ENCODE data around the gene LPIN1.

The LPIN1 gene

GRCh38 chr2:11703700-11704099 lies 42.7 kb upstream of the LPIN1 start:
- TF ChIP-seq REST (IDR thresholded peaks at IDR 0.05; ENCODE audit: insufficient read depth in 1 of 2, low read depth in 2 of 2, low read length in 2 of 2) (no peak), TAF1 (IDR thresholded peaks at IDR 0.05; ENCODE audit: borderline replicate concordance, insufficient read depth, low read length) (no peak), SIN3A (IDR thresholded peaks at IDR 0.05; ENCODE audit: borderline replicate concordance, insufficient read depth, low read length) (no peak), POLR2AphosphoS5 (IDR thresholded peaks at IDR 0.05; ENCODE audit: low read depth, low read length) (no peak), FOXP2 (optimal IDR thresholded peaks at IDR 0.05; ENCODE audit: borderline replicate concordance, extremely low read depth, extremely low read length, insufficient read depth) (no peak)

- TF ChIP-seq REST (IDR thresholded peaks at IDR 0.05; ENCODE audit: insufficient read depth in 1 of 2, low read depth in 2 of 2, low read length in 2 of 2) (no peak), POLR2AphosphoS5 (IDR thresholded peaks at IDR 0.05; ENCODE audit: low read depth, low read length) (no peak), TAF1 (IDR thresholded peaks at IDR 0.05; ENCODE audit: borderline replicate concordance, insufficient read depth, low read length) (no peak), SIN3A (IDR thresholded peaks at IDR 0.05; ENCODE audit: borderline replicate concordance, insufficient read depth, low read length) (no peak), FOXP2 (optimal IDR thresholded peaks at IDR 0.05; ENCODE audit: borderline replicate concordance, extremely low read depth, extremely low read length, insufficient read depth) (no peak)
Observed at GRCh38 chr2:11705063-11705462, 41.4 kb upstream of the LPIN1 start.

GRCh38 chr2:11705711-11706110 lies 40.7 kb upstream of the LPIN1 start:
- no peak for TF ChIP-seq REST (IDR thresholded peaks at IDR 0.05; ENCODE audit: insufficient read depth in 1 of 2, low read depth in 2 of 2, low read length in 2 of 2)
- TF ChIP-seq POLR2AphosphoS5 (IDR thresholded peaks at IDR 0.05; ENCODE audit: low read depth, low read length): no peak
- no peak for TF ChIP-seq TAF1 (IDR thresholded peaks at IDR 0.05; ENCODE audit: borderline replicate concordance, insufficient read depth, low read length)
- TF ChIP-seq SIN3A (IDR thresholded peaks at IDR 0.05; ENCODE audit: borderline replicate concordance, insufficient read depth, low read length): no peak
- no peak for TF ChIP-seq FOXP2 (optimal IDR thresholded peaks at IDR 0.05; ENCODE audit: borderline replicate concordance, extremely low read depth, extremely low read length, insufficient read depth)

GRCh38 chr2:11708106-11708505 lies 38.3 kb upstream of the LPIN1 start:
- TF ChIP-seq FOXP2 (optimal IDR thresholded peaks at IDR 0.05; ENCODE audit: borderline replicate concordance, extremely low read depth, extremely low read length, insufficient read depth) (no peak), REST (IDR thresholded peaks at IDR 0.05; ENCODE audit: insufficient read depth in 1 of 2, low read depth in 2 of 2, low read length in 2 of 2) (no peak), POLR2AphosphoS5 (IDR thresholded peaks at IDR 0.05; ENCODE audit: low read depth, low read length) (no peak), SIN3A (IDR thresholded peaks at IDR 0.05; ENCODE audit: borderline replicate concordance, insufficient read depth, low read length) (no peak), TAF1 (IDR thresholded peaks at IDR 0.05; ENCODE audit: borderline replicate concordance, insufficient read depth, low read length) (no peak)

- TF ChIP-seq REST (IDR thresholded peaks at IDR 0.05; ENCODE audit: insufficient read depth in 1 of 2, low read depth in 2 of 2, low read length in 2 of 2): no peak
- no peak for TF ChIP-seq SIN3A (IDR thresholded peaks at IDR 0.05; ENCODE audit: borderline replicate concordance, insufficient read depth, low read length)
- no peak for TF ChIP-seq FOXP2 (optimal IDR thresholded peaks at IDR 0.05; ENCODE audit: borderline replicate concordance, extremely low read depth, extremely low read length, insufficient read depth)
- no peak for TF ChIP-seq TAF1 (IDR thresholded peaks at IDR 0.05; ENCODE audit: borderline replicate concordance, insufficient read depth, low read length)
- TF ChIP-seq POLR2AphosphoS5 (IDR thresholded peaks at IDR 0.05; ENCODE audit: low read depth, low read length): no peak
Observed at GRCh38 chr2:11709293-11709692, 37.1 kb upstream of the LPIN1 start.
